A673 (cell line): ENCODE results near the gene ADAMTSL3. TPM values are rescaled to one million over a fixed set of nuclear protein-coding genes. Genes with fewer than 3 reads are reported as not detected.

ENCODE experiments used
- BruUV-seq: library from RNA; stranded (reverse); fragments of 400-500 nt; replicated peaks from 2 replicates; lab custom pipeline; 2021; lab: Mats Ljungman, UMichigan
- CTCF ChIA-PET: fragments of 300-600 bp; sonication (Branson Sonifier 250); formaldehyde crosslinking; loops from one replicate; lab custom pipeline; 2022; ENCODE audit warnings: antibody characterized with exemption; lab: Charles Lee
- POLR2A ChIA-PET: fragments of 300-600 bp; sonication (Branson Sonifier 250); formaldehyde crosslinking; loops from one replicate; lab custom pipeline; 2022; ENCODE audit warnings: antibody characterized with exemption; ENCODE audit not compliant: low non-redundant PET; lab: Charles Lee
- DNase-seq: peaks from one replicate; pipeline ENCODE4 v3.0.0-alpha.2; 2015; ENCODE audit warnings: low spot score
- H3K27ac ChIP-seq: fragments of 200-600 bp; sonication (generic); 2 replicates; pipeline ENCODE4 v1.5.1; 2016; ENCODE audit warnings: mixed run types, low read depth, mild to moderate bottlenecking, mixed read lengths, antibody characterized with exemption, low read length; ENCODE audit not compliant: poor library complexity, severe bottlenecking
- H3K27me3 ChIP-seq: fragments of 200-600 bp; sonication (generic); replicated peaks from 2 replicates; pipeline ENCODE4 v1.6.1; 2017; ENCODE audit warnings: mixed run types, low read depth, mild to moderate bottlenecking, mixed read lengths, antibody characterized with exemption, low read length; ENCODE audit not compliant: insufficient read depth, poor library complexity
- H3K36me3 ChIP-seq: fragments of 200-600 bp; sonication (generic); 2 replicates; pipeline ENCODE4 v1.6.1; 2016; ENCODE audit warnings: mixed run types, mild to moderate bottlenecking, mixed read lengths, antibody characterized with exemption, low read length; ENCODE audit not compliant: insufficient read depth, poor library complexity, severe bottlenecking
- H3K4me1 ChIP-seq: fragments of 200-600 bp; sonication (generic); 2 replicates; pipeline ENCODE4 v1.6.1; 2017; ENCODE audit warnings: mixed run types, mild to moderate bottlenecking, mixed read lengths, antibody characterized with exemption, low read length; ENCODE audit not compliant: insufficient read depth, poor library complexity, severe bottlenecking
- H3K4me3 ChIP-seq: fragments of 200-600 bp; sonication (generic); 2 replicates; pipeline ENCODE4 v1.5.1; 2016; ENCODE audit warnings: low read depth, mixed run types, mild to moderate bottlenecking, mixed read lengths, low read length; ENCODE audit not compliant: poor library complexity, severe bottlenecking
- H3K9me3 ChIP-seq: fragments of 200-600 bp; sonication (generic); 2 replicates; pipeline ENCODE4 v1.6.1; 2016; ENCODE audit warnings: mixed run types, low read depth, mild to moderate bottlenecking, mixed read lengths, antibody characterized with exemption, low read length; ENCODE audit not compliant: poor library complexity, severe bottlenecking
- EZH2 ChIP-seq: fragments of 200-600 bp; sonication (generic); IDR thresholded peaks from 2 replicates; pipeline ENCODE4 v1.6.1; 2017; ENCODE audit warnings: borderline replicate concordance, low read depth, mild to moderate bottlenecking, mixed read lengths, antibody characterized with exemption, low read length; ENCODE audit not compliant: poor library complexity, severe bottlenecking
- intact Hi-C: fragments of 100-400 bp; cut with micrococcal nuclease; formaldehyde crosslinking; loops from one replicate; pipeline ENCODE4 v1.10.0; 2022; ENCODE audit not compliant: unreplicated experiment
- total RNA-seq: library from RNA; stranded (reverse); gene quantifications from 2 replicates; pipeline ENCODE4 v1.2.3, GENCODE V29; 2021
- TF ChIP-seq, protein P1 (sequence below): fragments of 300-800, 200-600 bp; sonication (generic); conservative IDR thresholded peaks from 2 replicates; pipeline ENCODE4 v1.5.1; 2017; ENCODE audit warnings: low read depth, mild to moderate bottlenecking, antibody characterized with exemption, low read length, moderate library complexity, mixed read lengths

The ADAMTSL3 gene
- total RNA-seq, 1 experiment from 2014 or later = 0.95 TPM

DNA sequence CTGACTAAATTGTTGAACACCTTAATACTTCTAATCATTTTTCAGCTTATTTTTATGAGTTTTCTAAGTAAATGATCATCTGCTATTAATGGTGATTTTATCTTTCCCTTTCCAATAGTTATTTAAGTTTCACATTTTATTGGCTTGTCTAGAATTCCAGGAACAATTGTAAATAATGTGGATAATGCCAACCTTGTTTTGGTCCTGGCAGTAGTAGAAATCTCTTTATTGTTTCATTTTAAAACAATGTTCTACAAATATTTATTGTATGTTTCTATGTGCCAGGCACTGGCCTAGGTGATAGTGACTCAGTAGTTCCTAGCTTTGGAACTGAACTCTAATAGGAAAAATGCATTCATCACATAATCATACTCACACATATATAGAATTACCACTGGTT, 264.1 kb downstream of the ADAMTSL3 start:
- intact Hi-C loops = no loop called here

DNA sequence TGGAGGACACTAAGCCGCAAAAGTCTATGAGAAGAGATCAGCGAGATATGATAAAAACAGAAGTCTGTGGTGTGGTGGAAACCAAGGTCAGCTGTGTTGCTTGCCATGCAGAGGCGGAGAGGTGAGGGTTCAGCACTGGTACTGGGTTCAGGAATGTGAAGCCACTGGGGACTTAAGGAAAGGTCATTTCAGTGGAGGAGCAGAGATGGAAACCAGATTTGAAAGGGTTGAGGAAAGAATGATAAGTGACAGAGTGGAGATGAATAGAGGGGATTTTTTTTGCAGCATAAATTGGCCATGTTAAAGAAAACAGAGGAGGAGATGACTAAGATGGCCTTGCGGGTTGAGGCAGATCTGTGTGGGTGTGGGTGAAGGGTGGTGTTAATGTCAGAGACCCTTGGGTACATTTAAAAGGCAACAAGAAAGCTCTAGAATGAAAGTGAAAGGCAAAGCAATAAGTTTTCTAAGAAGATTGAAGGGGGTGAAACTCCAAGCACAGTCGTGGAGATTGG, 265.5 kb downstream of the ADAMTSL3 start:
- POLR2A ChIA-PET = no interaction called here
- H3K27me3 ChIP-seq = peaks cover 11% of the 10 kb centered on the region
- H3K4me3 ChIP-seq = no peak overlapping the region
- H3K36me3 ChIP-seq = no peaks in the 10 kb centered on the region
- BruUV-seq = no TSS peak
- no peak overlapping the region for H3K27ac ChIP-seq
- no peaks in the 10 kb centered on the region for H3K4me1 ChIP-seq
- TF ChIP-seq EZH2 = no peak
- TF ChIP-seq, protein P1, sequence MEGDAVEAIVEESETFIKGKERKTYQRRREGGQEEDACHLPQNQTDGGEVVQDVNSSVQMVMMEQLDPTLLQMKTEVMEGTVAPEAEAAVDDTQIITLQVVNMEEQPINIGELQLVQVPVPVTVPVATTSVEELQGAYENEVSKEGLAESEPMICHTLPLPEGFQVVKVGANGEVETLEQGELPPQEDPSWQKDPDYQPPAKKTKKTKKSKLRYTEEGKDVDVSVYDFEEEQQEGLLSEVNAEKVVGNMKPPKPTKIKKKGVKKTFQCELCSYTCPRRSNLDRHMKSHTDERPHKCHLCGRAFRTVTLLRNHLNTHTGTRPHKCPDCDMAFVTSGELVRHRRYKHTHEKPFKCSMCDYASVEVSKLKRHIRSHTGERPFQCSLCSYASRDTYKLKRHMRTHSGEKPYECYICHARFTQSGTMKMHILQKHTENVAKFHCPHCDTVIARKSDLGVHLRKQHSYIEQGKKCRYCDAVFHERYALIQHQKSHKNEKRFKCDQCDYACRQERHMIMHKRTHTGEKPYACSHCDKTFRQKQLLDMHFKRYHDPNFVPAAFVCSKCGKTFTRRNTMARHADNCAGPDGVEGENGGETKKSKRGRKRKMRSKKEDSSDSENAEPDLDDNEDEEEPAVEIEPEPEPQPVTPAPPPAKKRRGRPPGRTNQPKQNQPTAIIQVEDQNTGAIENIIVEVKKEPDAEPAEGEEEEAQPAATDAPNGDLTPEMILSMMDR = no peak
- CTCF ChIA-PET = no interaction called here
- intact Hi-C loops = no loop called here
- no peaks in the 10 kb centered on the region for H3K9me3 ChIP-seq
- no peak for DNase-seq

More for the DNA sequence above, 264.1 kb downstream of the ADAMTSL3 start:
- Histone ChIP-seq H3K4me3 (no peak overlapping the region), H3K4me1 (no peaks in the 10 kb centered on the region), H3K27me3 (peaks cover 11% of the 10 kb centered on the region), H3K9me3 (no peaks in the 10 kb centered on the region), H3K36me3 (no peaks in the 10 kb centered on the region), H3K27ac (no peak overlapping the region)
- CTCF ChIA-PET = interaction anchor here (0.5 kb wide), 1 partner anchor 11 kb away, joined by 10 read pairs; no protein-coding TSS in a partner anchor
- no peak for DNase-seq
- POLR2A ChIA-PET = no interaction called here
- BruUV-seq = no TSS peak
- TF ChIP-seq, protein P1 = no peak
- TF ChIP-seq EZH2 = no peak

DNA sequence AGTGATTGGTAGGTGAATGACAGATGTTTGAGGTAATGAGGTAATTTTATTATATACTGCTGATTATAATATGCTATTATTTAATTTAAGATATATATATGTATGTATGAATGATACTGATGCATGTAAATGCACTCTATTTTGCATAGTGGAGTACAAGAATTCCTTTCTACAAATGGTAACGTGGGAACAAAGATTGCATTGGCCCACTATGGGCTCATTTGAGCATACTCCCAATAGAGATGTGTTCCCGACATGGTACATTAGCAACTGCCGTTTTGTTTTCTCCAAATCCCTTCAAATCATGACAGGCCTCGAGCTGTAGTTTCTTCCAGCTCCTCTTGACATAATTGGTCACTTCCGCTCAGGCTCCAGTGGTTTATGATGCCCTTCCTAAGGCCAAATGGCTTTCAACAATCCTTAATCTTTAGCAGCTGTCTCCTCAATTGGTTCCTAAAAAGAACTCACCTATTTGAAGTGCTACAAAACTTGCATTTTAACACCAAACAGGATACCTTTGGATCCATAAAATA, 266.1 kb downstream of the ADAMTSL3 start:
- peak; percentile 80 for DNase-seq
- no peak for TF ChIP-seq EZH2
- TF ChIP-seq, protein P1 = no peak
- Histone ChIP-seq H3K27me3 (peaks cover 9% of the 10 kb centered on the region), H3K4me1 (no peaks in the 10 kb centered on the region), H3K9me3 (no peaks in the 10 kb centered on the region), H3K36me3 (no peaks in the 10 kb centered on the region), H3K27ac (no peak overlapping the region), H3K4me3 (no peak overlapping the region)
- no TSS peak for BruUV-seq
- ChIA-PET POLR2A (no interaction called here), CTCF (no interaction called here)
- intact Hi-C loops = no loop called here
